Activated CD8-positive, alpha-beta T cell treated with anti-CD3 and anti-CD28 coated beads, Interleukin-2, amount 10 ng/mL, durations not matched to agents 7 days and 5 days (primary cell): ENCODE measurements around the gene CHRND. TPM values are rescaled to one million over a fixed set of nuclear protein-coding genes. Genes with fewer than 3 reads are reported as not detected.

Experiments used
- ATAC-seq: fragments of 150-1000 bp; cut with Tn5 transposase; one replicate; pipeline ENCODE4 v1.10.0; 2021; ENCODE audit warnings: moderate library complexity
- CTCF ChIA-PET: fragments of 350-600 bp; sonication (Branson Sonifier 250); formaldehyde crosslinking; loops from one replicate; lab custom pipeline; 2021; ENCODE audit warnings: antibody characterized with exemption; lab: Charles Lee
- POLR2A ChIA-PET: fragments of 350-600 bp; sonication (Branson Sonifier 250); formaldehyde crosslinking; loops from one replicate; lab custom pipeline; 2021; ENCODE audit warnings: antibody characterized with exemption; lab: Charles Lee
- DNase-seq: peaks from one replicate; pipeline ENCODE4 v3.0.0-alpha.2; 2020
- H3K27ac Mint-ChIP-seq: one replicate; pipeline ENCODE4 v1.8.0; 2021; ENCODE audit warnings: mild to moderate bottlenecking, mixed read lengths
- H3K27me3 Mint-ChIP-seq: one replicate; pipeline ENCODE4 v1.8.0; 2021; ENCODE audit warnings: low read depth, mixed read lengths
- H3K36me3 Mint-ChIP-seq: one replicate; pipeline ENCODE4 v1.8.0; 2021; ENCODE audit warnings: low read depth, mixed read lengths
- H3K4me1 Mint-ChIP-seq: one replicate; pipeline ENCODE4 v1.8.0; 2021; ENCODE audit warnings: low read depth, mixed read lengths
- H3K4me3 Mint-ChIP-seq: one replicate; pipeline ENCODE4 v1.8.0; 2021; ENCODE audit warnings: mild to moderate bottlenecking, mixed read lengths
- H3K9me3 Mint-ChIP-seq: one replicate; pipeline ENCODE4 v1.8.0; 2022; ENCODE audit warnings: mixed read lengths; ENCODE audit not compliant: insufficient read depth
- total RNA-seq, 2 experiments: library from RNA; stranded (reverse); gene quantifications; one replicate each; pipeline ENCODE4 v1.2.3, GENCODE V29; 2021

The CHRND gene
- total RNA-seq, 2 experiments from 2014 or later: not detected

DNA sequence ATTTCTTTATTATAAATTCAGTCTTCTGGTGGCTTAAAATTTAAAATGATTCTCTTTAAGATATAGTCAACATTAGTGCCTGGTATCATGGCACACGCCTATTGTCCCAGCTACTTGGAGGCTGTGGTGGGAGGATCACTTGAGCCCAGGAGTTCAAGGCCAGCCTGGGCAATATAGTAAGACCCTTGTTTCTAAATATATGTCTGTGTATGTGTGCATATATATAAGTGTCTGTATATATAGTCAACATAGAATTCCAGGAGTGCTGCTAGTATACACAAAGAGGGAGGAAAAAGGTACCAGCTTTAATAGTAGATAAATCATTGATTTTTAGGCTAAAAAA, 49.4 kb downstream of the CHRND start:
- DNase-seq (no peak), ATAC-seq (no peak)
- Mint-ChIP-seq H3K4me1 (peaks cover 11% of the 10 kb centered on the region), H3K27me3 (no peaks in the 10 kb centered on the region), H3K27ac (no peak overlapping the region), H3K36me3 (peaks cover 35% of the 10 kb centered on the region), H3K4me3 (no peak overlapping the region), H3K9me3 (no peaks in the 10 kb centered on the region)
- ChIA-PET POLR2A (no interaction called here), CTCF (no interaction called here)

DNA sequence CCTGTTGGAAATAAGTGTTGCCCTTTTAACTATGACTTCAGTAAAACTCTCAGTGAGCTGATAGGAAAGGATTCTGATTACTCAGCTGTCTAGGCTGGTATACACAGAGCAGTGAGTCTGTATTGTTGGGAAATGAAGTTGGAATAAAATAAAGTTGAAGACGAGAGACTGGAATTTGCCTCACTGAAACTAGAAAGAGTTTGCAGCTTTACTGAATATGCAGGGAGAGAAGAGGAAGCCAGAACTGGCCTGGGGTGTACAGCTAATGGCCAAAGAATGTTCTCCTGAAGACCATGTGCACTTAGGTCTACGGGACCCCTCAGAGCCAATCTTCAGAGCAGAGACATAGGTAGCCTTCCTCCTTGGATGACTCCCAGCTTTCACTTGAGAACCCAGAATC, 51.0 kb downstream of the CHRND start:
- Mint-ChIP-seq H3K4me3 (no peak overlapping the region), H3K9me3 (no peaks in the 10 kb centered on the region), H3K27me3 (no peaks in the 10 kb centered on the region)

DNA sequence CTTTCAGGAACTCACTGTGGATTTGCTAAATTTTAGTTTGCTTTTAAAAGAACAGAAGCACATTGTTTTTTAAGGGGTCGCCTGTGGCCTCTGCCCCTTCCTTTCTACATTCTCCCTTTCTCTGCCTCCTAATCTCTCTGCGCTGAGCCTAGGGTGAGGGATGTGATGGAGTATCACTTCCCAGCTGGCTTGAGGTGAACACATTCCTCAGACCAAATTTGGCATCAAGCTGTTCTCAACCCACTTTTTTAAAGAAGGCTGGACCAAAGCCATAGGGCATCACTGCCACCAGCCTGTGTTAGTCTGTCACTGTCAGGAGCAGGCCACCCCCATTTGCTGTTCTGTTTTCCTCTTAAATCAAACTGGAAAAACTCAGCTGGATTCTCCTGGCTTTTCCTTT, 51.9 kb downstream of the CHRND start:
- no peaks in the 10 kb centered on the region for H3K9me3 Mint-ChIP-seq

More for the DNA sequence above, 51.0 kb downstream of the CHRND start:
- ChIA-PET POLR2A (interaction anchor here (0.9 kb wide), 1 partner anchor 22 kb away, joined by 3 read pairs; no protein-coding TSS in a partner anchor), CTCF (interaction anchor here (1.0 kb wide), 1 partner anchor 13 kb away, joined by 4 read pairs; no protein-coding TSS in a partner anchor)
- ATAC-seq (no peak), DNase-seq (no peak)
- no peak overlapping the region for H3K27ac Mint-ChIP-seq
- H3K4me1 Mint-ChIP-seq: peaks cover 22% of the 10 kb centered on the region
- peaks cover 38% of the 10 kb centered on the region for H3K36me3 Mint-ChIP-seq

DNA sequence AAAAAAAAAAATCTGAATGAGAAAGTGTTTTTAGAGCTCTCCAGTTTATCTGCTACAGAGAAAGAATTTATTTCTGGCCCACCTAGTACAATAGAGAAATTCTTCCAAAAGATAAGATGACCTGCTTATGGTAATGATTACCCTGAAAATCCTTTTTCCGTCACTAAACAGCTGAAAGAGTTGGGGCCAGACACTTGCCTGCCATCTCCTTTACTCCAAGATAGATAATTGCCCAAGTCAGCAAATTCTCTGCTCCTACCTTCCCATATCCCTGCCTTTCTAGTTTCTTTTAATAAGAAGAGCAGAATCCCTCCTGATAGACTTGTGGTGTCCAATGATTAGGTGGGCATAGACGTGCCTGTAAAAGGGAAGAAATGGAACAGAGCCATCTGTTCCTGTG, 52.7 kb downstream of the CHRND start:
- Mint-ChIP-seq H3K27me3 (no peaks in the 10 kb centered on the region), H3K36me3 (peaks cover 31% of the 10 kb centered on the region), H3K4me1 (peaks cover 22% of the 10 kb centered on the region), H3K9me3 (no peaks in the 10 kb centered on the region), H3K27ac (no peak overlapping the region), H3K4me3 (no peak overlapping the region)
- no peak for ATAC-seq
- CTCF ChIA-PET: no interaction called here
- POLR2A ChIA-PET: interaction anchor here (0.6 kb wide), 2 partner anchors 119 to 328 kb away, joined by 3 to 6 read pairs; no protein-coding TSS in a partner anchor
- DNase-seq: no peak

More for the DNA sequence above, 51.9 kb downstream of the CHRND start:
- DNase-seq: no peak
- Mint-ChIP-seq H3K36me3 (peaks cover 36% of the 10 kb centered on the region), H3K27ac (no peak overlapping the region), H3K4me1 (peaks cover 22% of the 10 kb centered on the region), H3K27me3 (no peaks in the 10 kb centered on the region), H3K4me3 (no peak overlapping the region)
- CTCF ChIA-PET: interaction anchor here (1.0 kb wide), 1 partner anchor 14 kb away, joined by 4 read pairs; no protein-coding TSS in a partner anchor
- POLR2A ChIA-PET: interaction anchor here (0.9 kb wide), 1 partner anchor 23 kb away, joined by 3 read pairs; no protein-coding TSS in a partner anchor
- ATAC-seq: no peak

GRCh38 chr2:232580648-232580981, 54.7 kb downstream of the CHRND start:
- no peak overlapping the region for H3K4me3 Mint-ChIP-seq
- H3K9me3 Mint-ChIP-seq: no peaks in the 10 kb centered on the region
- ATAC-seq (no peak), DNase-seq (no peak)
- H3K27me3 Mint-ChIP-seq: no peaks in the 10 kb centered on the region
- ChIA-PET CTCF (no interaction called here), POLR2A (no interaction called here)
- peaks cover 21% of the 10 kb centered on the region for H3K36me3 Mint-ChIP-seq
- no peak overlapping the region for H3K27ac Mint-ChIP-seq
- peaks cover 22% of the 10 kb centered on the region for H3K4me1 Mint-ChIP-seq

DNA sequence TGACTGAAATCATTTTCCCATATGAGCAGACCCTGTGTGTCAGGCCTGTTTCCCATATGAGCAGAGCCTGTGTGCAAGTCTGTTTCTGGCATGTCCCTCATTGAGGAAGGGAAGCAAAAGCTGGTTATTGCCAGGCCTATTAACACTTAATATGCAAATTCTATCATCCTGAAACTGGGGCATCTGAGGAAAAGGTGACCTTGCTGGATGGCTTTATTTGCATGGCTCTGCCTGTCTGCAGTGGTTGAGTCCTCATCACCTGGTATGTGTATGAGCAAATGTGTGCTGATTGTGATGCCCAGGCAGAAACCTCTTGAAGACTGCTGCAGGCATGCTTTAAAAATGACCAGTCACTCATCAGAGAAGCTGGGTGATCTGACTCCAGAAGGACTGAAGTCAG, 55.8 kb downstream of the CHRND start:
- DNase-seq: no peak
- peaks cover 21% of the 10 kb centered on the region for H3K36me3 Mint-ChIP-seq
- ChIA-PET CTCF (no interaction called here), POLR2A (no interaction called here)
- peaks cover 22% of the 10 kb centered on the region for H3K4me1 Mint-ChIP-seq
- H3K27ac Mint-ChIP-seq: no peak overlapping the region
- no peaks in the 10 kb centered on the region for H3K27me3 Mint-ChIP-seq
- no peak for ATAC-seq
- no peak overlapping the region for H3K4me3 Mint-ChIP-seq
- H3K9me3 Mint-ChIP-seq: no peaks in the 10 kb centered on the region

- Mint-ChIP-seq H3K4me3 (no peak overlapping the region), H3K9me3 (no peaks in the 10 kb centered on the region), H3K36me3 (peaks cover 14% of the 10 kb centered on the region), H3K27ac (no peak overlapping the region), H3K27me3 (no peaks in the 10 kb centered on the region), H3K4me1 (peaks cover 22% of the 10 kb centered on the region)
- ChIA-PET POLR2A (no interaction called here), CTCF (no interaction called here)
- ATAC-seq (no peak), DNase-seq (no peak)
Measured at GRCh38 chr2:232584238-232584637, 58.3 kb downstream of the CHRND start.

Other genes with a start within 250 kb of the CHRND start
- gene ALPP, start 147.4 kb upstream of the CHRND start, total RNA-seq: not detected
- not detected for gene ALPG, start 119.3 kb upstream of the CHRND start, total RNA-seq
- gene ALPI, start 70.0 kb upstream of the CHRND start, total RNA-seq: not detected
- not detected for gene ECEL1, start 38.3 kb upstream of the CHRND start, total RNA-seq
- not detected for gene PRSS56, start 5.8 kb upstream of the CHRND start, total RNA-seq
- gene CHRNG, start 13.5 kb downstream of the CHRND start, total RNA-seq: not detected
- gene TIGD1, start 24.4 kb downstream of the CHRND start, total RNA-seq: 1 to 10 TPM; 7.5 to 7.7 TPM
- gene EIF4E2, start 24.5 kb downstream of the CHRND start, total RNA-seq: 10 to 100 TPM; 68.5 to 76.7 TPM
- gene EFHD1, start 107.4 kb downstream of the CHRND start, total RNA-seq: 1 to 10 TPM; 6.0 to 6.6 TPM
- gene GIGYF2, start 171.2 kb downstream of the CHRND start, total RNA-seq: 10 to 100 TPM; 59.3 to 61.7 TPM